ENCODE measurements around the gene BNC2. TPM values are rescaled to one million over a fixed set of nuclear protein-coding genes. Genes with fewer than 3 reads are reported as not detected.
A peak's percentile ranks its signal among the peaks of the same experiment; 100 is the strongest.

BNC2 gene
- total and polyA plus RNA-seq, 4 donors = 0.96 to 23.2 (median 9.7) TPM

DNA sequence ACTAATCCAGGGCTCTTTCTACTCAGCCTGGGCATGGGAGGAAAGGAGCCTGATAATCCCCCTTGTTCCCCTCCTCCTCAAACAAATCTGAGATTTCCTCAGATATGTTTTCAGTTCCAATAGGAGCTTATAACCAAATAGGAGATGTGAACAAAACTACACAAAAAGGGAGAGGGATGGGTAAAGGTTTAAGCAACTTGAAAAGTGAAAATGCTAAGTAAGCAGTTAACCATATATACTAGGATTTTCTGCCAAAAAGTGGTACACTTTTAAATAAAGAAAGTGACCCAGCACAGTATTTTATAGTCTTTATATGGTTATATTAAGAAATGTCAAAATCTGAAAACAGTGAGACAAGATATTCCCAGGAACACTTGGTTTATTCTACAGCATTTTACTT lies 275.7 kb downstream of the BNC2 start:
- Histone ChIP-seq H3K36me3 (ENCODE audit: control insufficient read depth in 4 of 4, insufficient read depth in 4 of 4, low read length in 4 of 4) (no peaks in the 10 kb centered on the region), H3K9ac (ENCODE audit: insufficient read depth in 1 of 2, low read length in 2 of 2) (no peak overlapping the region), H3K4me1 (ENCODE audit: control insufficient read depth in 5 of 5, insufficient read depth in 5 of 5, low read length in 5 of 5) (peaks cover 0 to 32% (median 0%) of the 10 kb centered on the region in 5 donors), H3K4me3 (no peak overlapping the region), H3K9me3 (ENCODE audit: control insufficient read depth in 4 of 4, insufficient read depth in 3 of 4, low read length in 3 of 4) (no peaks in the 10 kb centered on the region), H3K27me3 (ENCODE audit: control insufficient read depth in 3 of 3, insufficient read depth in 3 of 3, low read length in 2 of 3) (no peaks in the 10 kb centered on the region), H3K27ac (ENCODE audit: low read depth in 1 of 2, low read length in 1 of 2) (no peak overlapping the region)
- no peak for ATAC-seq (ENCODE audit: insufficient read depth, low FRiP score)
- DNase-seq = peak in 2 of 3 donors; percentile 19 to 20
- TF ChIP-seq, protein P1, sequence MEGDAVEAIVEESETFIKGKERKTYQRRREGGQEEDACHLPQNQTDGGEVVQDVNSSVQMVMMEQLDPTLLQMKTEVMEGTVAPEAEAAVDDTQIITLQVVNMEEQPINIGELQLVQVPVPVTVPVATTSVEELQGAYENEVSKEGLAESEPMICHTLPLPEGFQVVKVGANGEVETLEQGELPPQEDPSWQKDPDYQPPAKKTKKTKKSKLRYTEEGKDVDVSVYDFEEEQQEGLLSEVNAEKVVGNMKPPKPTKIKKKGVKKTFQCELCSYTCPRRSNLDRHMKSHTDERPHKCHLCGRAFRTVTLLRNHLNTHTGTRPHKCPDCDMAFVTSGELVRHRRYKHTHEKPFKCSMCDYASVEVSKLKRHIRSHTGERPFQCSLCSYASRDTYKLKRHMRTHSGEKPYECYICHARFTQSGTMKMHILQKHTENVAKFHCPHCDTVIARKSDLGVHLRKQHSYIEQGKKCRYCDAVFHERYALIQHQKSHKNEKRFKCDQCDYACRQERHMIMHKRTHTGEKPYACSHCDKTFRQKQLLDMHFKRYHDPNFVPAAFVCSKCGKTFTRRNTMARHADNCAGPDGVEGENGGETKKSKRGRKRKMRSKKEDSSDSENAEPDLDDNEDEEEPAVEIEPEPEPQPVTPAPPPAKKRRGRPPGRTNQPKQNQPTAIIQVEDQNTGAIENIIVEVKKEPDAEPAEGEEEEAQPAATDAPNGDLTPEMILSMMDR (IDR thresholded peaks at IDR 0.05; ENCODE audit: control extremely low read depth, extremely low read depth) = no peak

DNA sequence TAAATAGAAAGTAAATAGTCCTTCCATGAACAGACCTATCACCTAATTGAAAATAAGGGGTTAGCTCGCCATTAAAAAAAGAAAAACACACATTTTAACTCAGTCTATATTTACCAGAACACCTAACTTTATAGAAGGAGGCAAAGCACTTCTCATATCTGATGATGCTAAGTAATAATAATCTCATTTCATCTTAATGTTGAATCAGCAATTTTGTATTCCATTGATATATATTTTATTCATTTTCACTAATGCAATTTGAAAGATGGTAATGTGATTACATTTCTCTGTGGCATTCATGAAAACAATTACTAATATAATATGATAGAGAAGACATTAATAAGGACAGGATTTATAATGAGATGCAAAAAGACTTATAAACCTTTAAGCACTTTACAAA lies 276.7 kb downstream of the BNC2 start:
- no peak overlapping the region for H3K4me3 ChIP-seq
- H3K9me3 ChIP-seq (ENCODE audit: control insufficient read depth in 4 of 4, insufficient read depth in 3 of 4, low read length in 3 of 4) = no peaks in the 10 kb centered on the region
- peaks cover 0 to 28% (median 0%) of the 10 kb centered on the region in 5 donors for H3K4me1 ChIP-seq (ENCODE audit: control insufficient read depth in 5 of 5, insufficient read depth in 5 of 5, low read length in 5 of 5)
- no peak overlapping the region for H3K9ac ChIP-seq (ENCODE audit: insufficient read depth in 1 of 2, low read length in 2 of 2)
- DNase-seq (peak in 1 of 3 donors; percentile 16), ATAC-seq (ENCODE audit: insufficient read depth, low FRiP score) (no peak)
- no peaks in the 10 kb centered on the region for H3K36me3 ChIP-seq (ENCODE audit: control insufficient read depth in 4 of 4, insufficient read depth in 4 of 4, low read length in 4 of 4)
- TF ChIP-seq, protein P1 (IDR thresholded peaks at IDR 0.05; ENCODE audit: control extremely low read depth, extremely low read depth) = no peak
- 83% methylated on average over 1 of the region's 1 CpG for WGBS, 2 donors
- H3K27ac ChIP-seq (ENCODE audit: low read depth in 1 of 2, low read length in 1 of 2) = no peak overlapping the region
- no peaks in the 10 kb centered on the region for H3K27me3 ChIP-seq (ENCODE audit: control insufficient read depth in 3 of 3, insufficient read depth in 3 of 3, low read length in 2 of 3)

DNA sequence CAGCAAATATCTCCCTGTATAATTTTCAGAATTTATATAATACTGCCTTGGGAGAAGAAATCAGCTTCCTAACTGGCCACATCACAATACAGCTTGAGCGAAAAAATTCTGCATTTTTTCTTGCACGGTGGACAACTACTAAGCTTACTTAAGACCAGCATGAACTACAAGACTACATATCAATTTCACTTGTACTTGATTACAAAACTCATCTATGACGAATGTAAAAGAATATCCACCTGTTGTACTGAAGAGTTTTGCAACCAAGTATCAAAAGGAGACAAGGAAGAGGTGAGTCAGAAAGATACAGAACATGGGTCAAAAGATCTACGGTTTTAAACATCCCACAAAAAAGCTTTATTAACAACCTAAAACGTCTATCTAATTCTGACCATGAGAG lies 279.4 kb downstream of the BNC2 start:
- H3K9me3 ChIP-seq (ENCODE audit: control insufficient read depth in 4 of 4, insufficient read depth in 3 of 4, low read length in 3 of 4) = no peaks in the 10 kb centered on the region
- WGBS, 2 donors = 71 to 72% methylated on average over 5 of the region's 5 CpGs
- TF ChIP-seq, protein P1 (IDR thresholded peaks at IDR 0.05; ENCODE audit: control extremely low read depth, extremely low read depth) = no peak
- no peaks in the 10 kb centered on the region for H3K36me3 ChIP-seq (ENCODE audit: control insufficient read depth in 4 of 4, insufficient read depth in 4 of 4, low read length in 4 of 4)
- no peak overlapping the region for H3K4me3 ChIP-seq
- no peak for ATAC-seq (ENCODE audit: insufficient read depth, low FRiP score)
- H3K4me1 ChIP-seq (ENCODE audit: control insufficient read depth in 5 of 5, insufficient read depth in 5 of 5, low read length in 5 of 5) = peaks cover 0 to 13% (median 0%) of the 10 kb centered on the region in 5 donors
- DNase-seq = no peak
- no peak overlapping the region for H3K27ac ChIP-seq (ENCODE audit: low read depth in 1 of 2, low read length in 1 of 2)
- H3K9ac ChIP-seq (ENCODE audit: insufficient read depth in 1 of 2, low read length in 2 of 2) = no peak overlapping the region
- no peaks in the 10 kb centered on the region for H3K27me3 ChIP-seq (ENCODE audit: control insufficient read depth in 3 of 3, insufficient read depth in 3 of 3, low read length in 2 of 3)

DNA sequence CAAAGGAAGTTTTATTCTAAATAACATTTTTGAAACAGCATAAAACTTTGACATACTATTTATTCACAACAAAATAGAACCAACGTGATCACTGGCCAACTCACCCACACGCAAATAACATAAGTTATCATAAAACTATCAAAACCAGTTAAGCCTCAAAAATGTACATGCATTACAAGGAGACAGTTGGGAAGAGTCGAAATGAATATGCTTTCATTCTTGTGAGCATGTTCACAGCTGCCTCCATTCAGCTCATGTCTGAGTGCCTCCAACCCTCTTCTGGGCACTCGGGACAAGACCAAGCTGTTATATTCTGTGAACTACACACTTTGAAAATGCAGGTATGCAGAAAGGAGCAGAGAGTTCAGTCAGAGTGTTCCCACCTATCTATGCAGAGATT lies 284.9 kb downstream of the BNC2 start:
- no peak for ATAC-seq (ENCODE audit: insufficient read depth, low FRiP score)
- Histone ChIP-seq H3K4me1 (ENCODE audit: control insufficient read depth in 5 of 5, insufficient read depth in 5 of 5, low read length in 5 of 5) (peaks cover 0 to 5% (median 0%) of the 10 kb centered on the region in 5 donors), H3K27me3 (ENCODE audit: control insufficient read depth in 3 of 3, insufficient read depth in 3 of 3, low read length in 2 of 3) (no peaks in the 10 kb centered on the region), H3K27ac (ENCODE audit: low read depth in 1 of 2, low read length in 1 of 2) (no peak overlapping the region), H3K9me3 (ENCODE audit: control insufficient read depth in 4 of 4, insufficient read depth in 3 of 4, low read length in 3 of 4) (no peaks in the 10 kb centered on the region), H3K9ac (ENCODE audit: insufficient read depth in 1 of 2, low read length in 2 of 2) (no peak overlapping the region), H3K4me3 (no peak overlapping the region), H3K36me3 (ENCODE audit: control insufficient read depth in 4 of 4, insufficient read depth in 4 of 4, low read length in 4 of 4) (no peaks in the 10 kb centered on the region)
- WGBS, 2 donors = 83 to 84% methylated on average over 4 of the region's 4 CpGs
- TF ChIP-seq, protein P1 (IDR thresholded peaks at IDR 0.05; ENCODE audit: control extremely low read depth, extremely low read depth) = no peak
- DNase-seq = no peak
